OCI-LY7 (cell line): Measurements from ENCODE around the gene KLHL3.

ENCODE experiments used
- EZH2phosphoT487 ChIP-seq: fragments of 200-600 bp; sonication (generic); IDR thresholded peaks from 2 replicates; pipeline ENCODE4 v1.6.1; 2018; ENCODE audit warnings: low read depth, borderline replicate concordance, mild to moderate bottlenecking, mixed run types, antibody characterized with exemption, low read length, moderate library complexity, mixed read lengths
- TF ChIP-seq, protein P1 (sequence below): fragments of 200-600 bp; sonication (generic); conservative IDR thresholded peaks from 2 replicates; pipeline ENCODE4 v1.5.1; 2014; ENCODE audit warnings: mild to moderate bottlenecking, antibody characterized with exemption, low read length, moderate library complexity, mixed read lengths

- no peak for TF ChIP-seq EZH2phosphoT487
- TF ChIP-seq, protein P1, sequence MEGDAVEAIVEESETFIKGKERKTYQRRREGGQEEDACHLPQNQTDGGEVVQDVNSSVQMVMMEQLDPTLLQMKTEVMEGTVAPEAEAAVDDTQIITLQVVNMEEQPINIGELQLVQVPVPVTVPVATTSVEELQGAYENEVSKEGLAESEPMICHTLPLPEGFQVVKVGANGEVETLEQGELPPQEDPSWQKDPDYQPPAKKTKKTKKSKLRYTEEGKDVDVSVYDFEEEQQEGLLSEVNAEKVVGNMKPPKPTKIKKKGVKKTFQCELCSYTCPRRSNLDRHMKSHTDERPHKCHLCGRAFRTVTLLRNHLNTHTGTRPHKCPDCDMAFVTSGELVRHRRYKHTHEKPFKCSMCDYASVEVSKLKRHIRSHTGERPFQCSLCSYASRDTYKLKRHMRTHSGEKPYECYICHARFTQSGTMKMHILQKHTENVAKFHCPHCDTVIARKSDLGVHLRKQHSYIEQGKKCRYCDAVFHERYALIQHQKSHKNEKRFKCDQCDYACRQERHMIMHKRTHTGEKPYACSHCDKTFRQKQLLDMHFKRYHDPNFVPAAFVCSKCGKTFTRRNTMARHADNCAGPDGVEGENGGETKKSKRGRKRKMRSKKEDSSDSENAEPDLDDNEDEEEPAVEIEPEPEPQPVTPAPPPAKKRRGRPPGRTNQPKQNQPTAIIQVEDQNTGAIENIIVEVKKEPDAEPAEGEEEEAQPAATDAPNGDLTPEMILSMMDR = no peak
Observed at GRCh38 chr5:137750436-137750835, 14.5 kb upstream of the KLHL3 start.
